Stimulated activated CD4-positive, alpha-beta T cell treated with anti-CD3 and anti-CD28 coated beads, Interleukin-12 subunit alpha, Interleukin-12 subunit beta, amount 100 ng/mL, for 24 hours (primary cell): ENCODE results near the gene TRPM3.

Source experiments
- DNase-seq, 2 experiments: peaks; one replicate each; pipeline ENCODE4 v3.0.0-alpha.2; 2020; ENCODE audit warnings: low read depth in 2 of 2

The TRPM3 gene

GRCh38 chr9:70948744-70949143, 172.7 kb downstream of the TRPM3 start:
- DNase-seq: no peak

- DNase-seq: no peak
Measured at GRCh38 chr9:70947511-70947910, 173.9 kb downstream of the TRPM3 start.

GRCh38 chr9:70947086-70947485, 174.3 kb downstream of the TRPM3 start:
- DNase-seq: no peak

GRCh38 chr9:70945301-70945700, 176.1 kb downstream of the TRPM3 start:
- DNase-seq: no peak

GRCh38 chr9:70941191-70941590, 180.2 kb downstream of the TRPM3 start:
- DNase-seq: no peak

GRCh38 chr9:70940605-70941004, 180.8 kb downstream of the TRPM3 start:
- DNase-seq: no peak

- no peak for DNase-seq
Measured at GRCh38 chr9:70936536-70936935, 184.9 kb downstream of the TRPM3 start.

GRCh38 chr9:70935856-70936255, 185.6 kb downstream of the TRPM3 start:
- DNase-seq: no peak

GRCh38 chr9:70934642-70935041, 186.8 kb downstream of the TRPM3 start:
- DNase-seq: no peak

- no peak for DNase-seq
Measured at GRCh38 chr9:70933321-70933720, 188.1 kb downstream of the TRPM3 start.

GRCh38 chr9:70932097-70932496, 189.3 kb downstream of the TRPM3 start:
- no peak for DNase-seq

- DNase-seq: no peak
Measured at GRCh38 chr9:70927530-70927929, 193.9 kb downstream of the TRPM3 start.

GRCh38 chr9:70924895-70925547, 196.4 kb downstream of the TRPM3 start:
- no peak for DNase-seq

- DNase-seq: no peak
Measured at GRCh38 chr9:70924380-70924779, 197.0 kb downstream of the TRPM3 start.

- no peak for DNase-seq
Measured at GRCh38 chr9:70923961-70924360, 197.5 kb downstream of the TRPM3 start.

- DNase-seq: no peak
Measured at GRCh38 chr9:70921136-70921535, 200.3 kb downstream of the TRPM3 start.

- no peak for DNase-seq
Measured at GRCh38 chr9:70917277-70917676, 204.1 kb downstream of the TRPM3 start.

- DNase-seq: no peak
Measured at GRCh38 chr9:70911791-70912190, 209.6 kb downstream of the TRPM3 start.

GRCh38 chr9:70910598-70910997, 210.8 kb downstream of the TRPM3 start:
- DNase-seq: no peak

- no peak for DNase-seq
Measured at GRCh38 chr9:70902692-70903131, 218.7 kb downstream of the TRPM3 start.

- no peak for DNase-seq
Measured at GRCh38 chr9:70902171-70902570, 219.2 kb downstream of the TRPM3 start.

GRCh38 chr9:70901746-70902145, 219.7 kb downstream of the TRPM3 start:
- DNase-seq: no peak

- no peak for DNase-seq
Measured at GRCh38 chr9:70901013-70901412, 220.4 kb downstream of the TRPM3 start.

- DNase-seq: no peak
Measured at GRCh38 chr9:70893580-70894122, 227.8 kb downstream of the TRPM3 start.
